GM21528 (cell line): ENCODE measurements around the gene KIFAP3.
"Not testable (repeated sequence)": the region's sequence is repeated elsewhere in the genome, so short reads cannot be mapped to it uniquely, and the experiment has no call there.

Source experiments
- ATAC-seq: cut with Tn5 transposase; IDR thresholded peaks from one replicate; pipeline ENCODE4 v1.9.1; 2021; ENCODE audit warnings: mild to moderate bottlenecking, moderate library complexity; ENCODE audit not compliant: unreplicated experiment, low FRiP score

KIFAP3 gene

GRCh38 chr1:169928438-169929209 lies 145.9 kb downstream of the KIFAP3 start:
- ATAC-seq, result peak; percentile 65

GRCh38 chr1:169925505-169926482 lies 148.7 kb downstream of the KIFAP3 start:
- no peak for ATAC-seq

GRCh38 chr1:169924829-169925228 lies 149.7 kb downstream of the KIFAP3 start:
- ATAC-seq, result no peak

- no peak for ATAC-seq
These were observed 150.4 kb downstream of the KIFAP3 start for GRCh38 chr1:169924063-169924462.

GRCh38 chr1:169921080-169921479 lies 153.4 kb downstream of the KIFAP3 start:
- ATAC-seq, result no peak

GRCh38 chr1:169918927-169919326 lies 155.6 kb downstream of the KIFAP3 start:
- ATAC-seq, result no peak

- not testable (repeated sequence) for ATAC-seq
These were observed 156.3 kb downstream of the KIFAP3 start for GRCh38 chr1:169918220-169918619.

- ATAC-seq, result no peak
These were observed 159.3 kb downstream of the KIFAP3 start for GRCh38 chr1:169915150-169915549.

- no peak for ATAC-seq
These were observed 160.0 kb downstream of the KIFAP3 start for GRCh38 chr1:169914531-169914930.

- no peak for ATAC-seq
These were observed 165.0 kb downstream of the KIFAP3 start for GRCh38 chr1:169909499-169909898.

- ATAC-seq, result no peak
These were observed 167.6 kb downstream of the KIFAP3 start for GRCh38 chr1:169906938-169907337.

GRCh38 chr1:169904834-169905233 lies 169.7 kb downstream of the KIFAP3 start:
- ATAC-seq, result no peak

- ATAC-seq, result no peak
These were observed 171.7 kb downstream of the KIFAP3 start for GRCh38 chr1:169902751-169903150.

- no peak for ATAC-seq
These were observed 173.4 kb downstream of the KIFAP3 start for GRCh38 chr1:169901115-169901514.

GRCh38 chr1:169900571-169900970 lies 173.9 kb downstream of the KIFAP3 start:
- no peak for ATAC-seq

GRCh38 chr1:169899519-169900217 lies 174.8 kb downstream of the KIFAP3 start:
- no peak for ATAC-seq

GRCh38 chr1:169896013-169896412 lies 178.5 kb downstream of the KIFAP3 start:
- no peak for ATAC-seq

GRCh38 chr1:169894424-169895145 lies 179.9 kb downstream of the KIFAP3 start:
- no peak for ATAC-seq

- peak; percentile 92 for ATAC-seq
These were observed 180.7 kb downstream of the KIFAP3 start, which contains the start of gene SCYL3 for GRCh38 chr1:169893645-169894423. Gene SCYL3 (minus strand): TSS chr1:169893896. CDS start chr1:169888840, 5,056 bp downstream.
